ENCODE data around the gene ZSCAN16.
A peak's percentile ranks its signal among the peaks of the same experiment; 100 is the strongest.

Gene ZSCAN16

GRCh38 chr6:28134015-28134414, 9.6 kb downstream of the ZSCAN16 start:
- DNase-seq (ENCODE audit: low read depth) = no peak

DNA sequence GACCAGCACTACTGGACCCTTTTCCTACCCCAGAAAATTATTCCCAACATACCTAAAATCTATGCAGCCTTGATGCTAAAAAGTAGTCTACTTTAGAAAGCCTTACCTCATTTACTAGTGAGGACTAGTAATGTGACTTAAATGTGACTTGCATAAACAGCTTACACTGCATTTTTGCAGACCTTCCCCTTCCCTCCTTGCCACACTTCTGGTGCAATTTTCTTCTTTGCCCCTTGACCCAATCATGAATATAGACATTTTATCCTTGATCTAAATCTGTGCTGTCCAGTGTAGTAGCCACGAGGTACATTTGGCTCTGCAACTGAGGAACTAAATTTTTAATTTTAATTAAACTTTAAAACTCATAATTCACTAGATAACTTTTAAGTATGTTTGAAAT, 10.3 kb downstream of the ZSCAN16 start:
- DNase-seq (ENCODE audit: low read depth) = no peak

- no peak for DNase-seq (ENCODE audit: low read depth)
These were observed 11.0 kb downstream of the ZSCAN16 start for GRCh38 chr6:28135393-28135792.

DNA sequence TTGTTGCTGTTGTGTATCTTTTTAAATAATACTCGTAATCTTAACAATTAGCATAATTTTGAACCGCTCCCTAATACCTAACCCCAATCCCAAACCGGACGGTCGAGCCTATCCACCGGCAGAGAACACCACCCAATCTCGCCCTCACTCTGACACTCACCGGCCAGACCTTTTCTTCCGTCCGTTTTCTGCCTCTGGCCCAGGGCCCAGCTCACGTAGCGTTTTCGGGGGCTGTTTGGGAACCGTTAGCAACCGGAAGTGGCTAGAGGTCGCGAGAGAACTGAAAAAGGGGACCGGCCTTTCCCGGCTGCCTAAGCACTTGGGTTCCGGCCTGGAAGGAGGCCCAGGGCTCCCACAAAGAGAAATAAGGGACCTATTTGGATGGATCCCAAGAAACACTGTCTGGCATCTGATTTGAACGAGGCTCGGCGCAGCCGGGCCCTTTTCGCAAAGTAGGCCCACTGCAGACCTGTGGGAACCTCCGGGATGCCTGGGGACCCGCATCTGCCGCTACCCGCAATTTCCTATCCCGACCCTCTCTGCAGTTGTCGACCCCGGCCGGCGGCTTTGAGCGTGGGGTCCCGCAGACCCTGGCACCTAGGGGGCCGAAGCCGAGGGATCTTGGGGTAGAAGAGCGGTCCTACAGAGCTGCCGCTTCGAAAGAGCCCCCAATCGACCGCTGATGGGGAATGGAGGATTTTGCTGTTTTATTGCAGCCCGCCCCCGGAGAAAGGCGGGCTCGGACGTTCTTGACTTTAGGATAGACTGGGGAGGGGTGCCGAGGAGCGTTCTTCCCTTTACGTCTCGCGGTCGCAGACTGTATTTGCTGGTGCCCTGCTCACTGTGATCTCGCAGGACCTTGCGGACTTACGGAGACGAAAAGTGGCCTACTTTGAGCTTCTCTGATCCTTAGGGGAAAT, 12.4 kb downstream of the ZSCAN16 start:
- DNase-seq (ENCODE audit: low read depth) = peak; percentile 52

DNA sequence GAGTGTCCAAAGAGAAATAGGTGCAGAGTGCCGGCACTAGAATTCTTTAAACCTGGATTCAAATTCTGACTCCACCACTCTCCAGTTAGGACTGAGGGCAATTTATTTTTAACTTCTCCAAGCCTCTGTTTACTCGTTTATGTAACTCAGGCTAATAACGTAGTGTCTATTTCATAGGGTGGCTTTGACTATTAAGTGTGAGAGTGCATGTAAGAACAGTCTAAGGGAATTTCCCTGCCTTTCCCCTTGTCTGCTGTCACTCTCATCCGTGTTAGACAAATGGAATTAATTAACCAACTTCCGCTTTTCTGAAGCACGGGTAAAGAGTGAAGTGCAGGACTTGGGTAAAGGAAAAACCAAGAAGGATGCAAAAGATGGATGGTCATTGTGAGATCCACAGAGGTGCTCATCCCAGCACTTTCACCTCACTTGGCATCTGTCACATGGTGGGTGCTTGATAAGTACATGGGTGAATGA, 13.1 kb downstream of the ZSCAN16 start:
- DNase-seq (ENCODE audit: low read depth) = no peak

DNA sequence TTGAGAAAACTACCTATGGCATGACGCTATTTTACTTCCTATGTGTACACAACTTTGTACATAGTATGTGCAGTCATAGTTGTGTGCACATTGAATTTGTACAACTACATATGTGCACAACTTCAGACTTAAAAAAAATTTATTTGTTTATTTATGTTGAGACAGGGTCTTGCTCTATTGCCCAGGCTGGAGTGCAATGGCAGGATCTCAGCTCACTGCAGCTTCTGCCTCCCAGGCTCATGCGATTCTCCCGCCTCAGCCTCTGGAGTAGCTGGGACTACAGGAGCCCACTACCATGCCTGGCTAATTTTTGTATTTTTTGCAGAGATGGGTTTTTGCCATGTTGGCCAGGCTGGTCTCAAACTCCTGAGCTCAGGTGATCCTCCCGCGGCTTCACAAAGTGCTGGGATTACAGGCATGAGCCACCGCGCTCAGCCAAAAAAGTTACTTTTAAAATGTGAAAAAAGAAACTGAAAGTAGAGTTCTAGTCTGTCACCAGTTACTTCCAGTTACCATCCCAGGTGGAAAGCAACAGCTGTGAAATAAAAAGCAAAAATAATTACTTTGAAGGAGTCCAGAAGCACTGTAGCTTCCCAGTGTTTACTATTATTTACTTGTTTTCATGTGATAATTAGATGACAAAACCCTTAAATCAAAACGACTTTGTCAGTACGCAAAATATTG, 15.6 kb downstream of the ZSCAN16 start:
- DNase-seq (ENCODE audit: low read depth) = no peak

DNA sequence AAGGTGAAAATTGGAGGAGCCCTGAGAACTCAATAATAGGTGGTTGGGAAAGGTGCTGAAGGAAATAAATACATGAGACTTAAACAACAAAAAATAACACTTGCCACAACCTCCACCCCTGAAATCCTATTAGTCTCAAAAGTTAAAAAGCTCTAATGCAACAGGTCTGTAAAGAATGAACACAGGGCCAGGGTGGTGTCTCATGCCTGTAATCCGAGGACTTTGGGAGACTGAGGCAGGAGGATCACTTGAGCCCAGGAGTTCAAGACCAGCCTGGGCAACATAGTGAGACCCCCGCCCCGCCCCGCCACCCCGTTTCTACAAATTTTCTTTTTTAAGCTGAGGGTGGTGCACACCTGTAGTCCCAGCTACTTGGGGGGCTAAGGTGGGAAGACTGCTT, 16.2 kb downstream of the ZSCAN16 start:
- DNase-seq (ENCODE audit: low read depth) = no peak

GRCh38 chr6:28141500-28142329, 17.3 kb downstream of the ZSCAN16 start, which contains the start of gene ZKSCAN8:
ZKSCAN8 (plus strand) TSS chr6:28141883; CDS start chr6:28148408, 6,525 bp downstream.
- DNase-seq (ENCODE audit: low read depth) = peak; percentile 36

DNA sequence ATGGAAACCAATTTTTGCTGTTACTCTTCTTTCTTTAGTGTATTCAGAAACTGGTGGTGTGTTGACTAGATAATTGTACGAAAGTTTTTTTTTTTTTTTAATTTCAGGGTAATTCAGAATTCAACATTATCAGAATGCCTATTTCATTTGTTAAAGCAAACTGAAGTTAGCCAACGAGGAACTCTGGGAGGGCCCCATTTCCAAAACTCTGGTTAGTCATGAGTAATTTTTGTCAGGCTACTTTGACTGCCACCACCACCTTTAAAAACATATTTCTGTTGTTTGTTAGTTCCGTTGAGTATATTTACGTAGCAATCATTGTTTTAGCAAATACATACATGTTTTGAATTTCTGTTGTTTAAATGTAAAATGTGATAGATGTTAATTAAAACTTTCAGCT, 18.0 kb downstream of the ZSCAN16 start:
- DNase-seq (ENCODE audit: low read depth) = no peak

DNA sequence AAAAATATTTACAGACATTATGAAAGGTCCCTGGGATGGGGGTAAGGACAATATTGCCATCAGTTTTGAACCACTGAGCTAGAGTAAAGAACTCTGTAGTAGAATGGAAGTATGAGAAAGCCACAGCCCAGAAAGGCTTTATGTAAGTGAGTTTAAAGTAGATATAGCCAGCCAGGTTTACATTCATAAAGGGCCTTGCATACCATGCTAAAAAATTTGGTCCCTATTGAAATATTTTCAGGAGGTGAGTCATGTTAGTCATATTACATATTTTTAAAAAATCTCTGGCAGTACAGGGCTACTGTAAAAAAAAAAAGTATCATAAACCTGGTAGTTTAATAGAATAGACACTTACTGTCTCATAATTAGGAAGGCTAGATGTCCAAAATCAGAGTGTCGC, 20.8 kb downstream of the ZSCAN16 start:
- no peak for DNase-seq (ENCODE audit: low read depth)

GRCh38 chr6:28152531-28152930, 28.1 kb downstream of the ZSCAN16 start:
- no peak for DNase-seq (ENCODE audit: low read depth)

GRCh38 chr6:28153546-28153945, 29.1 kb downstream of the ZSCAN16 start:
- no peak for DNase-seq (ENCODE audit: low read depth)

DNA sequence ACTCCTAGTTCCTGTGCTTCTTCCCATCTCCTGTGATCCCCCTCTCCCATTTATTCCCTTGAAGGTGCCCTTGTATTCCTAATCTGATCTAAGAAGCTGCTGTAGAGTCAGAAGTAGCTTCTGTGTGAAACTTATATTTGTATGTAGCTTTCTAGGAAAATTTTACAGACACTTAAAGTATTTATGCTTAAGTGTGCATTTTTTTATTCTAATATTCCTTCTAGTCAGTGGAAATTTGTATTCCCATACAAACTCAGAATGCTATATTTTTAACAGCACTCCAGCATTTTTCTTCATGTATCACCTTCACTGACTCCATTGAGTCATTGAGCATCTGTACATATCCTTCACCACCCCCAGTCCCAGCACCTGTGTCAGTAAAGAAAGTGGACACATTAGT, 29.9 kb downstream of the ZSCAN16 start:
- DNase-seq (ENCODE audit: low read depth) = no peak

GRCh38 chr6:28158318-28158717, 33.9 kb downstream of the ZSCAN16 start:
- DNase-seq (ENCODE audit: low read depth) = no peak

- DNase-seq (ENCODE audit: low read depth) = no peak
These were observed 34.7 kb downstream of the ZSCAN16 start for GRCh38 chr6:28159029-28159607.

- DNase-seq (ENCODE audit: low read depth) = no peak
These were observed 35.8 kb downstream of the ZSCAN16 start for GRCh38 chr6:28160233-28160632.

- DNase-seq (ENCODE audit: low read depth) = peak; percentile 81
These were observed 37.1 kb downstream of the ZSCAN16 start for GRCh38 chr6:28161410-28162079.

DNA sequence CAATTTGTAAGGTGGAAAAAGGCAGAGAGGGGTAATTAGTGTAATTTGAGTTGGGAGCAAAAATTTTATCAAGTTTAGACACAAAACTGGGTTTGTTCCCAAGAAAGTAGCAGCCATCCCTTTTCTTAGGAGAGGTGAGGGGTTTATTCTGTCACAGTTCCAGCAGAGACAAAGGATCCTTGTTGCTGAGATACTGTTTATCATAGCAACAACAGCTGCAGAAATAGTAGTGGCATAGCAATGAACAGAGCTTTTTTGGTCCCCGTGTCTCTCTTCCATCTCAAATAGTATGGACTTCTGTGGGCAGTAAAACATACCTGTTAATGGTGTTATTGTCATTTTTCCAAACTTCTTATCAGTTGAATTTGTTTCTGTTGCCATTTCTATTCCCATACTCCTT, 41.2 kb downstream of the ZSCAN16 start:
- no peak for DNase-seq (ENCODE audit: low read depth)

- DNase-seq (ENCODE audit: low read depth) = no peak
These were observed 42.7 kb downstream of the ZSCAN16 start for GRCh38 chr6:28167068-28167467.

DNA sequence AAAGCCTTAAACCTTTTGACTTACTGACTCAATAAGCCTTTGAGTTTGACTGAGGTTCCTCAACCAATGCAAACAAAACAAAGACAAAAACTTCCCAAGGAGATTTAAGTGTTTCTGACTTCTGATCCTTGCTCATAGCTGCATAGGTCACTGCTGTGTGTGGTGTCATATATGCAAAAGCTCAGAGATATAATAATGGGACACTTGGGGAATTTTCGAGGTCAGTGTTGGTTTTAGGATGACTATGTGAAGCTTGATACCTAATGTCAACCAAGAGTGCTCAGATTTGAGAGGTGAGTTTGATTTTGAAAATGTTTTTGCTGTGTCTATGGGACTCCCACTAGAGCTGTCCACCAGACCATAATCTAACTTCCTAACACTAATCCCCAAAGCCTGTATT, 43.5 kb downstream of the ZSCAN16 start:
- no peak for DNase-seq (ENCODE audit: low read depth)

- DNase-seq (ENCODE audit: low read depth) = no peak
These were observed 46.9 kb downstream of the ZSCAN16 start for GRCh38 chr6:28171271-28171670.

All from stimulated activated CD8-positive, alpha-beta memory T cell treated with anti-CD3 and anti-CD28 coated beads, Interleukin-15, amount 100 ng/mL, for 24 hours (primary cell).